Central memory CD8-positive, alpha-beta T cell (primary cell): ENCODE results near the gene KLF4.
A peak's percentile ranks its signal among the peaks of the same experiment; 100 is the strongest.
"Not testable (repeated sequence)": the region's sequence is repeated elsewhere in the genome, so short reads cannot be mapped to it uniquely, and the experiment has no call there.

ENCODE experiments used
- ATAC-seq: fragments of 150-1000 bp; cut with Tn5 transposase; replicated peaks from 2 replicates; pipeline ENCODE4 v1.10.0; 2022; ENCODE audit warnings: mild to moderate bottlenecking, moderate FRiP score, moderate number of reproducible peaks; ENCODE audit not compliant: poor library complexity, severe bottlenecking; ENCODE audit errors: extremely low read depth
- DNase-seq, 2 donors: peaks; one replicate each; pipeline ENCODE4 v3.0.0; 2021; ENCODE audit warnings: low spot score in 2 of 2
- H3K27ac Mint-ChIP-seq: one replicate; pipeline ENCODE4 v1.8.0; 2022; ENCODE audit warnings: low read depth, mild to moderate bottlenecking, moderate library complexity, mixed read lengths
- H3K27me3 Mint-ChIP-seq: one replicate; pipeline ENCODE4 v1.8.0; 2022; ENCODE audit warnings: mixed read lengths
- H3K36me3 Mint-ChIP-seq: one replicate; pipeline ENCODE4 v1.8.0; 2022; ENCODE audit warnings: mild to moderate bottlenecking, moderate library complexity, mixed read lengths; ENCODE audit not compliant: insufficient read depth
- H3K4me1 Mint-ChIP-seq: one replicate; pipeline ENCODE4 v1.8.0; 2022; ENCODE audit warnings: mixed read lengths
- H3K4me3 Mint-ChIP-seq: one replicate; pipeline ENCODE4 v1.8.0; 2022; ENCODE audit warnings: mild to moderate bottlenecking, moderate library complexity, mixed read lengths
- H3K9me3 Mint-ChIP-seq: one replicate; pipeline ENCODE4 v1.8.0; 2022; ENCODE audit warnings: mixed read lengths

KLF4 gene

GRCh38 chr9:107500421-107501200 is 11.0 kb upstream of the KLF4 start:
- not testable (repeated sequence) for DNase-seq, H3K27ac Mint-ChIP-seq, H3K4me3 Mint-ChIP-seq, H3K36me3 Mint-ChIP-seq, ATAC-seq, H3K4me1 Mint-ChIP-seq, H3K9me3 Mint-ChIP-seq, H3K27me3 Mint-ChIP-seq

GRCh38 chr9:107496976-107497375 is 7.4 kb upstream of the KLF4 start:
- no peak overlapping the region for H3K4me3 Mint-ChIP-seq

GRCh38 chr9:107492381-107492970 is 2.9 kb upstream of the KLF4 start:
- Mint-ChIP-seq H3K9me3 (no peaks in the 10 kb centered on the region), H3K27me3 (peaks cover 63% of the 10 kb centered on the region), H3K4me3 (no peak overlapping the region), H3K27ac (no peak overlapping the region), H3K36me3 (peaks cover 4% of the 10 kb centered on the region), H3K4me1 (peaks cover 9% of the 10 kb centered on the region)
- no peak for DNase-seq
- ATAC-seq: no peak

More at GRCh38 chr9:107496976-107497375, 7.4 kb upstream of the KLF4 start:
- Mint-ChIP-seq H3K9me3 (no peaks in the 10 kb centered on the region), H3K27ac (no peak overlapping the region), H3K4me1 (no peaks in the 10 kb centered on the region), H3K36me3 (no peaks in the 10 kb centered on the region), H3K27me3 (peaks cover 30% of the 10 kb centered on the region)
- DNase-seq: no peak
- ATAC-seq: no peak

GRCh38 chr9:107491081-107492053 is 1.8 kb upstream of the KLF4 start:
- Mint-ChIP-seq H3K27me3 (peaks cover 71% of the 10 kb centered on the region), H3K4me1 (peaks cover 9% of the 10 kb centered on the region), H3K27ac (no peak overlapping the region), H3K36me3 (peaks cover 4% of the 10 kb centered on the region), H3K9me3 (no peaks in the 10 kb centered on the region), H3K4me3 (peak overlapping the region; percentile 50)
- ATAC-seq (no peak), DNase-seq (no peak)

GRCh38 chr9:107490606-107490970 is 1.0 kb upstream of the KLF4 start:
- H3K4me3 Mint-ChIP-seq: peak overlapping the region; percentile 50
- not testable (repeated sequence) for H3K4me1 Mint-ChIP-seq, DNase-seq, H3K36me3 Mint-ChIP-seq, H3K27ac Mint-ChIP-seq, ATAC-seq, H3K9me3 Mint-ChIP-seq
- H3K27me3 Mint-ChIP-seq: peaks cover 72% of the 10 kb centered on the region

- peaks cover 64% of the 10 kb centered on the region for H3K27me3 Mint-ChIP-seq
- no peaks in the 10 kb centered on the region for H3K9me3 Mint-ChIP-seq
- H3K27ac Mint-ChIP-seq: no peak overlapping the region
- peaks cover 9% of the 10 kb centered on the region for H3K4me1 Mint-ChIP-seq
- peaks cover 4% of the 10 kb centered on the region for H3K36me3 Mint-ChIP-seq
- peak overlapping the region; percentile 67 for H3K4me3 Mint-ChIP-seq
- no peak for DNase-seq
- no peak for ATAC-seq
Measured at GRCh38 chr9:107489144-107489673, 360 bp downstream of the KLF4 start.

GRCh38 chr9:107488375-107489143 is 1.0 kb downstream of the KLF4 start:
- no peak overlapping the region for H3K27ac Mint-ChIP-seq
- H3K36me3 Mint-ChIP-seq: peaks cover 4% of the 10 kb centered on the region
- ATAC-seq (no peak), DNase-seq (no peak)
- H3K9me3 Mint-ChIP-seq: no peaks in the 10 kb centered on the region
- H3K4me3 Mint-ChIP-seq: peak overlapping the region; percentile 67
- peaks cover 58% of the 10 kb centered on the region for H3K27me3 Mint-ChIP-seq
- peaks cover 9% of the 10 kb centered on the region for H3K4me1 Mint-ChIP-seq

GRCh38 chr9:107487521-107488374 is 1.8 kb downstream of the KLF4 start:
- Mint-ChIP-seq H3K36me3 (peaks cover 4% of the 10 kb centered on the region), H3K9me3 (no peaks in the 10 kb centered on the region), H3K4me3 (peak overlapping the region; percentile 37), H3K27ac (no peak overlapping the region), H3K4me1 (peaks cover 9% of the 10 kb centered on the region), H3K27me3 (peaks cover 58% of the 10 kb centered on the region)
- no peak for ATAC-seq
- DNase-seq: no peak

GRCh38 chr9:107486674-107487520 is 2.7 kb downstream of the KLF4 start:
- H3K9me3 Mint-ChIP-seq: no peaks in the 10 kb centered on the region
- no peak for DNase-seq
- H3K27ac Mint-ChIP-seq: no peak overlapping the region
- H3K36me3 Mint-ChIP-seq: peaks cover 5% of the 10 kb centered on the region
- no peak for ATAC-seq
- no peak overlapping the region for H3K4me3 Mint-ChIP-seq
- H3K27me3 Mint-ChIP-seq: peaks cover 50% of the 10 kb centered on the region
- peaks cover 9% of the 10 kb centered on the region for H3K4me1 Mint-ChIP-seq

- Mint-ChIP-seq H3K4me3 (no peak overlapping the region), H3K9me3 (no peaks in the 10 kb centered on the region), H3K27me3 (peaks cover 37% of the 10 kb centered on the region), H3K36me3 (peaks cover 7% of the 10 kb centered on the region), H3K4me1 (peaks cover 5% of the 10 kb centered on the region), H3K27ac (no peak overlapping the region)
- DNase-seq: no peak
- ATAC-seq: no peak
Measured at GRCh38 chr9:107485458-107486043, 4.0 kb downstream of the KLF4 start.
